Neuronal stem cell (in vitro differentiated cells): ENCODE results near the gene PLLP.
A peak's percentile ranks its signal among the peaks of the same experiment; 100 is the strongest.

Source experiments
- DNase-seq: peaks from one replicate; pipeline ENCODE4 v3.0.0-alpha.2; 2013; ENCODE audit warnings: low spot score
- H2AFZ ChIP-seq: one replicate; pipeline ENCODE4 v1.6.1; 2013; ENCODE audit warnings: mild to moderate bottlenecking, low read length, inconsistent platforms
- H2AK5ac ChIP-seq: 2 replicates; pipeline ENCODE4 v1.6.1; 2013; ENCODE audit warnings: low read depth, mild to moderate bottlenecking, inconsistent platforms, low read length, moderate library complexity, mixed read lengths
- H2BK120ac ChIP-seq: 2 replicates; pipeline ENCODE4 v1.6.1; 2013; ENCODE audit warnings: low read depth, mild to moderate bottlenecking, inconsistent platforms, low read length, moderate library complexity, mixed read lengths
- H2BK12ac ChIP-seq: one replicate; pipeline ENCODE4 v1.6.1; 2013; ENCODE audit warnings: low read length, inconsistent platforms
- H2BK15ac ChIP-seq: 2 replicates; pipeline ENCODE4 v1.6.1; 2013; ENCODE audit warnings: mild to moderate bottlenecking, low read length, inconsistent platforms, mixed read lengths
- H2BK5ac ChIP-seq: one replicate; pipeline ENCODE4 v1.6.1; 2013; ENCODE audit warnings: inconsistent platforms, mild to moderate bottlenecking, low read length, moderate library complexity
- H3K14ac ChIP-seq: one replicate; pipeline ENCODE4 v1.6.1; 2013; ENCODE audit warnings: low read length, inconsistent platforms
- H3K18ac ChIP-seq: 2 replicates; pipeline ENCODE4 v1.6.1; 2013; ENCODE audit warnings: low read length, inconsistent platforms
- H3K23ac ChIP-seq: 2 replicates; pipeline ENCODE4 v1.6.1; 2013; ENCODE audit warnings: low read depth, mild to moderate bottlenecking, mixed read lengths, low read length, inconsistent platforms; ENCODE audit not compliant: poor library complexity
- H3K27ac ChIP-seq: replicated peaks from 3 replicates; pipeline ENCODE4 v1.5.1; 2013; ENCODE audit warnings: low read length, inconsistent platforms
- H3K27me3 ChIP-seq, 3 experiments: 2 replicates each; pipeline ENCODE4 v1.6.1; 2013; ENCODE audit warnings: low read length in 3 of 3, mild to moderate bottlenecking in 2 of 3, inconsistent platforms in 1 of 3, low read depth in 1 of 3, mixed read lengths in 1 of 3, moderate library complexity in 1 of 3; ENCODE audit not compliant: control insufficient read depth in 3 of 3, insufficient read depth in 3 of 3
- H3K36me3 ChIP-seq, 2 donors: replicated peaks in 1 of 2; 2 replicates each; pipeline ENCODE4 v1.6.1; 2013; ENCODE audit warnings: low read length in 2 of 2; ENCODE audit not compliant: control insufficient read depth in 2 of 2, insufficient read depth in 2 of 2
- H3K4ac ChIP-seq: 2 replicates; pipeline ENCODE4 v1.6.1; 2013; ENCODE audit warnings: inconsistent platforms, mild to moderate bottlenecking, low read length, moderate library complexity
- H3K4me1 ChIP-seq, 2 donors: 1 replicate in 1 of 2; 2 replicates in 1 of 2; pipeline ENCODE4 v1.6.1; 2013; ENCODE audit warnings: low read length in 2 of 2, low read depth in 1 of 2; ENCODE audit not compliant: control insufficient read depth in 2 of 2, insufficient read depth in 1 of 2
- H3K4me2 ChIP-seq: one replicate; pipeline ENCODE4 v1.6.1; 2013; ENCODE audit warnings: mild to moderate bottlenecking, low read length, inconsistent platforms; ENCODE audit not compliant: insufficient read depth, poor library complexity, severe bottlenecking
- H3K4me3 ChIP-seq, 2 donors: 2 replicates each; pipeline ENCODE4 v1.5.1; 2013; ENCODE audit warnings: low read length in 2 of 2, mild to moderate bottlenecking in 2 of 2, inconsistent platforms in 1 of 2, moderate library complexity in 1 of 2
- H3K79me1 ChIP-seq: one replicate; pipeline ENCODE4 v1.6.1; 2013; ENCODE audit warnings: low read depth, mild to moderate bottlenecking, inconsistent platforms, low read length, moderate library complexity
- H3K9ac ChIP-seq: one replicate; pipeline ENCODE4 v1.6.1; 2013; ENCODE audit warnings: mild to moderate bottlenecking, low read depth, low read length, inconsistent platforms; ENCODE audit not compliant: poor library complexity
- H3K9me3 ChIP-seq, 2 donors: replicated peaks in 1 of 2; 2 replicates each; pipeline versions ENCODE3 to v1.6.1; 2013; ENCODE audit warnings: low read length in 2 of 2, mild to moderate bottlenecking in 2 of 2, inconsistent platforms in 1 of 2, low read depth in 1 of 2, mixed read lengths in 1 of 2, moderate library complexity in 1 of 2; ENCODE audit not compliant: control insufficient read depth in 2 of 2, insufficient read depth in 1 of 2
- H4K8ac ChIP-seq: one replicate; pipeline ENCODE4 v1.6.1; 2013; ENCODE audit warnings: low read depth, mild to moderate bottlenecking, inconsistent platforms, low read length, moderate library complexity
- H4K91ac ChIP-seq: one replicate; pipeline ENCODE4 v1.6.1; 2013; ENCODE audit warnings: low read length, low read depth, mild to moderate bottlenecking, inconsistent platforms; ENCODE audit not compliant: poor library complexity
- WGBS, 2 donors: extraction: QIAGEN DNeasy Blood & Tissue Kit; methylation state at CpG; one replicate each; pipeline ENCODE4 v1.1.7; 2013; ENCODE audit warnings: missing lambda C conversion rate in 2 of 2, mixed read lengths in 1 of 2; ENCODE audit not compliant: insufficient read length in 2 of 2, insufficient replicate concordance in 1 of 2; ENCODE audit errors: extremely low coverage in 2 of 2; 5-methylcytosine and 5-hydroxymethylcytosine counted together

PLLP gene

GRCh38 chr16:57266531-57267260 is 17.8 kb downstream of the PLLP start:
- WGBS, 2 donors = no CpG with 5 or more reads among the region's 6 CpGs
- H3K36me3 ChIP-seq = no peaks in the 10 kb centered on the region
- no peak overlapping the region for H3K14ac ChIP-seq
- H3K4me1 ChIP-seq = peaks cover 10 to 20% of the 10 kb centered on the region in 2 donors
- no peak overlapping the region for H3K23ac ChIP-seq
- no peak overlapping the region for H3K4me2 ChIP-seq
- no peaks in the 10 kb centered on the region for H3K79me1 ChIP-seq
- no peak overlapping the region for H3K4ac ChIP-seq
- H2AK5ac ChIP-seq = peak overlapping the region; percentile 0
- H4K8ac ChIP-seq = no peak overlapping the region
- H3K27ac ChIP-seq = no peak overlapping the region
- H4K91ac ChIP-seq = no peak overlapping the region
- no peak overlapping the region for H3K9ac ChIP-seq
- peak overlapping the region; percentile 78 for H3K18ac ChIP-seq
- no peak overlapping the region for H2BK120ac ChIP-seq
- peak overlapping the region; percentile 61 for H2BK15ac ChIP-seq
- H2BK12ac ChIP-seq = no peak overlapping the region
- no peak for DNase-seq
- H3K4me3 ChIP-seq = no peak overlapping the region
- H2BK5ac ChIP-seq = no peak overlapping the region
- no peaks in the 10 kb centered on the region for H3K27me3 ChIP-seq
- H3K9me3 ChIP-seq = no peaks in the 10 kb centered on the region
- H2AFZ ChIP-seq = peak overlapping the region; percentile 28

DNA sequence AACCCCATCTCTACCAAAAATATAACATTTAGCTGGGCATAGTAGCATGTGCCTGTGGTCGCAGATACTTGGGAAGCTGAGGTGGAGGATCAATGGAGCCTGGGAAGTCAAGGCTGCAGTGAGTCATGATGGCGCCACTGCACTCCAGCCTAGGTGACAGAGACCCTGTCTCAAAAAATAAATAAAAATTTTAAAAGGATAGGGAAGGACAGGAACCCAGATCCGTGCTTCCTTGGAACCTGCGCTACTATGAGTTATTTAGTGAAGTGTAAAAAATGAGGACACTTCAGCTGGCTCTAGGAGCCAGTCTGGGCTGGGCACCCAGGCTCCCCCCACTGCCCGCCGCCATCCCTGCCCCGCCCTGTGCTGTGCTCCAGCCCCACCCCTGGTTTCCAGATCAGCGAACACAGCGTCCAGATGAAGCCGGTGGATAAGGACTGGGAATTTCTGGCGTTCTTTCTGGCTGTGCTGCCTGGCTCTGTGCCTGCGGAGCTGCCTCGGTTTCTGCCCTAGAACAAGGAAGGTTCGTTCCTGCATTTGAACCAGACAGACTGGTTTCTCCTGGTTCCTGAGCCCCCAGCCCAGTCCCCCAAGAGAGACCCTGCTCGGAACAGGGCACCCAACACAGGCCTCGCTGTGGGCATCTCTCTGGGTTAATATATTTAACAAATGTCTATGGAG is 18.5 kb downstream of the PLLP start:
- H3K4ac ChIP-seq = no peak overlapping the region
- no peak for DNase-seq
- no peak overlapping the region for H4K91ac ChIP-seq
- H3K36me3 ChIP-seq = no peaks in the 10 kb centered on the region
- H3K27me3 ChIP-seq = no peaks in the 10 kb centered on the region
- H3K9ac ChIP-seq = no peak overlapping the region
- H3K9me3 ChIP-seq = no peaks in the 10 kb centered on the region
- peak overlapping the region; percentile 0 for H2AK5ac ChIP-seq
- peak overlapping the region; percentile 78 for H3K18ac ChIP-seq
- no peak overlapping the region for H3K4me2 ChIP-seq
- WGBS, 2 donors = no CpG with 5 or more reads among the region's 16 CpGs
- no peaks in the 10 kb centered on the region for H3K79me1 ChIP-seq
- peak overlapping the region; percentile 61 for H2BK15ac ChIP-seq
- peak overlapping the region; percentile 28 for H2AFZ ChIP-seq
- no peak overlapping the region for H2BK120ac ChIP-seq
- no peak overlapping the region for H3K23ac ChIP-seq
- no peak overlapping the region for H3K4me3 ChIP-seq
- H2BK5ac ChIP-seq = no peak overlapping the region
- H3K27ac ChIP-seq = no peak overlapping the region
- H2BK12ac ChIP-seq = no peak overlapping the region
- no peak overlapping the region for H4K8ac ChIP-seq
- peaks cover 10 to 19% of the 10 kb centered on the region in 2 donors for H3K4me1 ChIP-seq
- H3K14ac ChIP-seq = no peak overlapping the region

- Histone ChIP-seq H3K9ac (no peak overlapping the region), H3K79me1 (no peaks in the 10 kb centered on the region), H2BK15ac (peak overlapping the region; percentile 99), H3K23ac (no peak overlapping the region), H2AK5ac (peak overlapping the region; percentile 88), H2BK12ac (peak overlapping the region; percentile 70), H3K18ac (peak overlapping the region; percentile 31), H3K4ac (no peak overlapping the region), H2BK120ac (no peak overlapping the region), H2BK5ac (peak overlapping the region; percentile 20), H3K27me3 (no peaks in the 10 kb centered on the region), H2AFZ (no peak overlapping the region), H3K4me2 (no peak overlapping the region), H3K36me3 (no peaks in the 10 kb centered on the region), H4K8ac (no peak overlapping the region), H3K4me1 (peaks cover 6 to 14% of the 10 kb centered on the region in 2 donors), H3K9me3 (no peaks in the 10 kb centered on the region), H3K14ac (no peak overlapping the region), H3K4me3 (no peak overlapping the region), H4K91ac (peak overlapping the region; percentile 47), H3K27ac (no peak overlapping the region)
- DNase-seq = no peak
- WGBS, 2 donors = no CpG with 5 or more reads among the region's 11 CpGs
Measured at GRCh38 chr16:57264950-57265371, 19.5 kb downstream of the PLLP start.

GRCh38 chr16:57264381-57264780 is 20.1 kb downstream of the PLLP start:
- Histone ChIP-seq H3K9me3 (no peaks in the 10 kb centered on the region), H3K9ac (no peak overlapping the region), H3K36me3 (no peaks in the 10 kb centered on the region), H4K8ac (no peak overlapping the region), H3K14ac (no peak overlapping the region), H2BK15ac (peak overlapping the region; percentile 98), H3K4me1 (peaks cover 6 to 15% of the 10 kb centered on the region in 2 donors), H3K27me3 (no peaks in the 10 kb centered on the region), H2AFZ (peak overlapping the region; percentile 54), H4K91ac (peak overlapping the region; percentile 56), H3K23ac (no peak overlapping the region), H3K4ac (no peak overlapping the region), H2AK5ac (peak overlapping the region; percentile 99), H2BK5ac (peak overlapping the region; percentile 20), H3K4me3 (no peak overlapping the region), H2BK12ac (peak overlapping the region; percentile 85), H3K18ac (peak overlapping the region; percentile 92), H3K4me2 (no peak overlapping the region), H2BK120ac (no peak overlapping the region), H3K79me1 (no peaks in the 10 kb centered on the region), H3K27ac (no peak overlapping the region)
- no peak for DNase-seq
- WGBS, 2 donors = no CpG with 5 or more reads among the region's 8 CpGs
